ENCODE data around the gene SLF2. TPM values are rescaled to one million over a fixed set of nuclear protein-coding genes. Genes with fewer than 3 reads are reported as not detected.

SLF2 gene
- total and polyA plus RNA-seq, 9 of the 15 experiments (the other 6 are each of a cell fraction or from before 2014, with no cell fraction given): 1.7 to 18.4 (median 7.8) TPM

- H3K4me2 ChIP-seq (ENCODE audit: insufficient read depth, low read length): no peak overlapping the region
- FAIRE-seq: no peak
- peaks cover 21% of the 10 kb centered on the region for H3K79me2 ChIP-seq (ENCODE audit: control insufficient read depth, insufficient read depth, low read length)
- H4K20me1 ChIP-seq (replicated peaks; ENCODE audit: control insufficient read depth, insufficient read depth, low read length): no peaks in the 10 kb centered on the region
- intact Hi-C loops (cut with micrococcal nuclease): no loop called here
- H3K4me3 ChIP-seq: no peak overlapping the region
- H3K4me1 ChIP-seq (replicated peaks in 1 of 2; ENCODE audit: control insufficient read depth in 2 of 2, insufficient read depth in 2 of 2, low read length in 2 of 2): peaks cover 6 to 53% of the 10 kb centered on the region in 2 experiments; a peak in 4 of 5 replicates
- H3K36me3 ChIP-seq (ENCODE audit: control insufficient read depth, insufficient read depth, low read length): peaks cover 49% of the 10 kb centered on the region; the same call in 2 of the 3 replicates
- no peak overlapping the region for H3K27ac ChIP-seq (ENCODE audit: extremely low read depth, low read depth, low read length)
- no peaks in the 10 kb centered on the region for H3K27me3 ChIP-seq (ENCODE audit: control insufficient read depth in 2 of 2, insufficient read depth in 2 of 2, low read length in 2 of 2)
- H3K9me3 ChIP-seq (replicated peaks; ENCODE audit: control insufficient read depth, insufficient read depth, low read depth, low read length): no peaks in the 10 kb centered on the region
- BruUV-seq (replicated peaks): no TSS peak
- ChIA-PET POLR2A (interaction anchor here (0.6 to 0.7 kb wide), 3 partner anchors 10 to 216 kb away, joined by 3 read pairs; no protein-coding TSS in a partner anchor), CTCF (ENCODE audit: low intra/inter-chr PET ratio) (no interaction called here)
- 100% methylated on average over 2 of the region's 4 CpGs for WGBS (ENCODE audit: insufficient coverage, low coverage, missing lambda C conversion rate)
- ATAC-seq: no peak
- peak; percentile 94 for TF ChIP-seq ESRRA (IDR thresholded peaks at IDR 0.05; ENCODE audit: borderline replicate concordance, low read depth)
- TF ChIP-seq MXD1 (CRISPR knock-in tag; IDR thresholded peaks at IDR 0.05; ENCODE audit: borderline replicate concordance, poor library complexity, severe bottlenecking): no peak
- peak; percentile 36 for TF ChIP-seq CHD4 (IDR thresholded peaks at IDR 0.05; ENCODE audit: insufficient read depth, insufficient replicate concordance, low read depth, low read length, poor library complexity, severe bottlenecking)
- TF ChIP-seq ZNF707 (CRISPR knock-in tag; conservative IDR thresholded peaks at IDR 0.05): no peak
- peak; percentile 63 for TF ChIP-seq RBM25 (IDR thresholded peaks at IDR 0.05; ENCODE audit: low read depth, low read length, severe bottlenecking)
- no peak for TF ChIP-seq TBL1XR1 (IDR thresholded peaks at IDR 0.05; ENCODE audit: low read length in 2 of 2)
- peak; percentile 60; the same call in 1 of the 2 replicates for TF ChIP-seq BCOR (IDR thresholded peaks at IDR 0.05)
- TF ChIP-seq KHSRP (IDR thresholded peaks at IDR 0.05): no peak
- peak; percentile 56 for TF ChIP-seq ADNP (tag; IDR thresholded peaks at IDR 0.05)
- no peak overlapping the region for H2AFZ ChIP-seq (ENCODE audit: low read depth, low read length)
- no peaks in the 10 kb centered on the region for H3K9me1 ChIP-seq (ENCODE audit: control insufficient read depth, insufficient read depth, low read length)
- no peak for DNase-seq (ENCODE audit: extremely low read depth in 1 of 4, low spot score in 3 of 4)
- no peak overlapping the region; a peak in 1 of 4 replicates for H3K9ac ChIP-seq (ENCODE audit: insufficient read depth in 1 of 2, low read depth in 2 of 2, low read length in 2 of 2)
- in situ Hi-C loops (cut with MboI): no loop called here
Observed at GRCh38 chr10:101005869-101006567, 93.3 kb downstream of the SLF2 start.
